H9 (cell line): ENCODE results near the gene KCNC2. TPM values are rescaled to one million over a fixed set of nuclear protein-coding genes. Genes with fewer than 3 reads are reported as not detected.

Experiments used
- DNase-seq: peaks from one replicate; pipeline ENCODE4 v3.0.0-alpha.2; 2017
- H2AFZ ChIP-seq: one replicate; pipeline ENCODE4 v1.6.1; 2013; ENCODE audit warnings: mild to moderate bottlenecking, low read length, control low read depth, moderate library complexity
- H2AK5ac ChIP-seq: 2 replicates; pipeline ENCODE4 v1.6.1; 2013; ENCODE audit warnings: low read length, control low read depth, mixed read lengths; ENCODE audit not compliant: insufficient read length
- H2BK120ac ChIP-seq: one replicate; pipeline ENCODE4 v1.6.1; 2013; ENCODE audit warnings: low read depth, mild to moderate bottlenecking, low read length, control low read depth, inconsistent platforms; ENCODE audit not compliant: poor library complexity, severe bottlenecking
- H2BK12ac ChIP-seq: 2 replicates; pipeline ENCODE4 v1.6.1; 2013; ENCODE audit warnings: low read length, control low read depth, mixed read lengths, low read depth; ENCODE audit not compliant: insufficient read length
- H2BK15ac ChIP-seq: 2 replicates; pipeline ENCODE4 v1.6.1; 2013; ENCODE audit warnings: low read depth, low read length, control low read depth
- H2BK20ac ChIP-seq: one replicate; pipeline ENCODE4 v1.6.1; 2013; ENCODE audit warnings: low read depth, mild to moderate bottlenecking, low read length, control low read depth, inconsistent platforms; ENCODE audit not compliant: poor library complexity, severe bottlenecking
- H2BK5ac ChIP-seq: 2 replicates; pipeline ENCODE4 v1.6.1; 2013; ENCODE audit warnings: low read length, control low read depth, mixed read lengths; ENCODE audit not compliant: insufficient read length
- H3K14ac ChIP-seq: 2 replicates; pipeline ENCODE4 v1.6.1; 2013; ENCODE audit warnings: low read length, control low read depth; ENCODE audit not compliant: insufficient read depth
- H3K18ac ChIP-seq: 2 replicates; pipeline ENCODE4 v1.6.1; 2013; ENCODE audit warnings: low read depth, mild to moderate bottlenecking, mixed read lengths, low read length, control low read depth; ENCODE audit not compliant: insufficient read length
- H3K23ac ChIP-seq: 2 replicates; pipeline ENCODE4 v1.6.1; 2013; ENCODE audit warnings: low read length, control low read depth, mixed read lengths, low read depth; ENCODE audit not compliant: insufficient read length
- H3K23me2 ChIP-seq: 2 replicates; pipeline ENCODE4 v1.6.1; 2013; ENCODE audit warnings: low read depth, mild to moderate bottlenecking, mixed read lengths, low read length, control low read depth; ENCODE audit not compliant: insufficient read length, poor library complexity, severe bottlenecking
- H3K27ac ChIP-seq: 2 replicates; pipeline ENCODE4 v1.5.1; 2013; ENCODE audit warnings: low read length, control low read depth, mixed read lengths, low read depth; ENCODE audit not compliant: insufficient read length
- H3K27me3 ChIP-seq: 2 replicates; pipeline ENCODE4 v1.6.1; 2013; ENCODE audit warnings: low read length, control low read depth, inconsistent platforms; ENCODE audit not compliant: insufficient read depth
- H3K4ac ChIP-seq: 2 replicates; pipeline ENCODE4 v1.6.1; 2013; ENCODE audit warnings: low read depth, mild to moderate bottlenecking, control low read depth, inconsistent platforms, low read length, moderate library complexity
- H3K4me1 ChIP-seq: 2 replicates; pipeline ENCODE4 v1.6.1; 2013; ENCODE audit warnings: low read length, control low read depth, inconsistent platforms; ENCODE audit not compliant: insufficient read depth
- H3K4me2 ChIP-seq: 2 replicates; pipeline ENCODE4 v1.6.1; 2013; ENCODE audit warnings: low read length, control low read depth, mixed read lengths; ENCODE audit not compliant: insufficient read length, insufficient read depth
- H3K56ac ChIP-seq: 2 replicates; pipeline ENCODE4 v1.6.1; 2013; ENCODE audit warnings: low read depth, mild to moderate bottlenecking, mixed read lengths, low read length, control low read depth; ENCODE audit not compliant: insufficient read length
- H3K79me1 ChIP-seq: 2 replicates; pipeline ENCODE4 v1.6.1; 2013; ENCODE audit warnings: low read depth, mild to moderate bottlenecking, moderate library complexity, low read length, control low read depth, inconsistent platforms; ENCODE audit not compliant: insufficient read depth, poor library complexity, severe bottlenecking
- H3K79me2 ChIP-seq: 2 replicates; pipeline ENCODE4 v1.6.1; 2013; ENCODE audit warnings: low read length, control low read depth, inconsistent platforms; ENCODE audit not compliant: insufficient read depth
- H3K9ac ChIP-seq: 2 replicates; pipeline ENCODE4 v1.6.1; 2013; ENCODE audit warnings: low read length, control low read depth, mixed read lengths; ENCODE audit not compliant: insufficient read length; ENCODE audit errors: extremely low read depth
- H3K9me3 ChIP-seq: one replicate; pipeline ENCODE4 v1.6.1; 2013; ENCODE audit warnings: low read depth, low read length, inconsistent platforms; ENCODE audit not compliant: control insufficient read depth
- H3T11ph ChIP-seq: one replicate; pipeline ENCODE4 v1.6.1; 2013; ENCODE audit warnings: mild to moderate bottlenecking, low read length, control low read depth, inconsistent platforms
- H4K20me1 ChIP-seq: one replicate; pipeline ENCODE4 v1.6.1; 2013; ENCODE audit not compliant: control insufficient read depth, insufficient read length, insufficient read depth
- H4K5ac ChIP-seq: 2 replicates; pipeline ENCODE4 v1.6.1; 2013; ENCODE audit warnings: low read depth, mild to moderate bottlenecking, mixed read lengths, low read length, control low read depth; ENCODE audit not compliant: insufficient read length
- H4K8ac ChIP-seq: replicated peaks from 2 replicates; pipeline ENCODE4 v1.6.1; 2013; ENCODE audit warnings: low read length, control low read depth, mixed read lengths, low read depth; ENCODE audit not compliant: insufficient read length
- H4K91ac ChIP-seq: 2 replicates; pipeline ENCODE4 v1.6.1; 2013; ENCODE audit warnings: low read depth, mild to moderate bottlenecking, moderate library complexity, mixed read lengths, low read length, control low read depth; ENCODE audit not compliant: insufficient read length
- H3K27ac Mint-ChIP-seq, 3 experiments: 2 replicates in 2 of 3; 3 replicates in 1 of 3; pipeline ENCODE4 v1.8.0; 2020 to 2021; ENCODE audit warnings: mixed read lengths in 3 of 3, mild to moderate bottlenecking in 1 of 3, moderate library complexity in 1 of 3
- H3K27me3 Mint-ChIP-seq: 2 replicates; pipeline ENCODE4 v1.8.0; 2021; ENCODE audit warnings: low read depth, mild to moderate bottlenecking, moderate library complexity, mixed read lengths
- H3K36me3 Mint-ChIP-seq, 3 experiments: 2 replicates in 2 of 3; 3 replicates in 1 of 3; pipeline ENCODE4 v1.8.0; 2020 to 2021; ENCODE audit warnings: low read depth in 3 of 3, mixed read lengths in 3 of 3; ENCODE audit not compliant: insufficient read depth in 1 of 3
- H3K4me1 Mint-ChIP-seq, 2 experiments: 2 replicates each; pipeline ENCODE4 v1.8.0; 2020; ENCODE audit warnings: mixed read lengths in 2 of 2
- H3K4me3 Mint-ChIP-seq, 2 experiments: 2 replicates in 1 of 2; 3 replicates in 1 of 2; pipeline ENCODE4 v1.8.0; 2020 to 2021; ENCODE audit warnings: mild to moderate bottlenecking in 2 of 2, mixed read lengths in 2 of 2, moderate library complexity in 1 of 2
- H3K9me3 Mint-ChIP-seq, 2 experiments: 2 replicates in 1 of 2; 3 replicates in 1 of 2; pipeline ENCODE4 v1.8.0; 2020; ENCODE audit warnings: mild to moderate bottlenecking in 2 of 2, mixed read lengths in 2 of 2, moderate library complexity in 1 of 2
- CTCF ChIP-seq: fragments of 200-600 bp; sonication (generic); conservative IDR thresholded peaks from 3 replicates; pipeline ENCODE4 v1.8.0; 2021; ENCODE audit warnings: antibody characterized with exemption, mild to moderate bottlenecking
- WGBS: extraction: QIAGEN DNeasy Blood & Tissue Kit; methylation state at CpG from one replicate; pipeline ENCODE4 v1.1.7; 2013; ENCODE audit warnings: missing lambda C conversion rate, low lambda C conversion rate, mixed read lengths; ENCODE audit not compliant: insufficient read length; ENCODE audit errors: extremely low coverage; 5-methylcytosine and 5-hydroxymethylcytosine counted together
- total RNA-seq: library from RNA; stranded (reverse); gene quantifications from 2 replicates; pipeline ENCODE4 v1.2.1, GENCODE V29; 2021

Gene KCNC2
- total RNA-seq, 1 experiment from 2014 or later: not detected

GRCh38 chr12:75236206-75236605 lies 26.6 kb upstream of the KCNC2 start:
- H3T11ph ChIP-seq: no peak overlapping the region
- no peaks in the 10 kb centered on the region for H4K20me1 ChIP-seq
- H3K56ac ChIP-seq: no peak overlapping the region
- no peak overlapping the region for H4K5ac ChIP-seq
- no peaks in the 10 kb centered on the region for H3K4me1 ChIP-seq
- H4K8ac ChIP-seq: no peak overlapping the region
- no peaks in the 10 kb centered on the region for H3K79me2 ChIP-seq
- no peak overlapping the region for H3K23ac ChIP-seq
- H3K23me2 ChIP-seq: no peaks in the 10 kb centered on the region
- Mint-ChIP-seq H3K4me3 (no peak overlapping the region), H3K27me3 (no peaks in the 10 kb centered on the region), H3K9me3 (peaks cover 3 to 5% of the 10 kb centered on the region in 2 experiments; a peak in 3 of 5 replicates), H3K36me3 (no peaks in the 10 kb centered on the region; a peak in 1 of 7 replicates), H3K4me1 (no peaks in the 10 kb centered on the region), H3K27ac (no peak overlapping the region)
- H2BK15ac ChIP-seq: no peak overlapping the region
- H3K27ac ChIP-seq: no peak overlapping the region
- no peak overlapping the region for H2AK5ac ChIP-seq
- no peak overlapping the region for H2BK120ac ChIP-seq
- no peak overlapping the region for H3K9ac ChIP-seq
- H4K91ac ChIP-seq: no peak overlapping the region
- H3K79me1 ChIP-seq: no peaks in the 10 kb centered on the region
- no peak overlapping the region for H2BK5ac ChIP-seq
- H2BK20ac ChIP-seq: no peak overlapping the region
- no peak overlapping the region for H3K14ac ChIP-seq
- no peak overlapping the region for H3K18ac ChIP-seq
- DNase-seq: no peak
- H2AFZ ChIP-seq: no peak overlapping the region
- TF ChIP-seq CTCF: no peak
- no peak overlapping the region for H2BK12ac ChIP-seq
- no CpG with 5 or more reads among the region's 1 CpG for WGBS
- H3K4me2 ChIP-seq: no peak overlapping the region
- H3K4ac ChIP-seq: no peak overlapping the region
- no peaks in the 10 kb centered on the region for H3K9me3 ChIP-seq
- H3K27me3 ChIP-seq: no peaks in the 10 kb centered on the region
